ENCODE measurements around the gene OR2M2.

The OR2M2 gene

GRCh38 chr1:248152056-248152827 lies 22.4 kb upstream of the OR2M2 start:
- ChIA-PET CTCF (interaction anchor here (1.1 to 1.3 kb wide), 2 partner anchors 10 to 38 kb away, joined by 3 to 4 read pairs; no protein-coding TSS in a partner anchor), POLR2A (no interaction called here)
- peak; percentile 7 for TF ChIP-seq CTCF (IDR thresholded peaks at IDR 0.05; ENCODE audit: control extremely low read depth, extremely low read depth, low read depth, missing control alignments)
- no peak for DNase-seq (ENCODE audit: extremely low spot score)

GRCh38 chr1:248155927-248156326 lies 18.7 kb upstream of the OR2M2 start:
- ChIA-PET POLR2A (no interaction called here), CTCF (interaction anchor here (0.7 to 1.3 kb wide), 2 partner anchors 61 to 73 kb away, joined by 4 read pairs; partner anchors contain the start of gene OR2L13)
- TF ChIP-seq CTCF (IDR thresholded peaks at IDR 0.05; ENCODE audit: control extremely low read depth, extremely low read depth, low read depth, missing control alignments): no peak
- DNase-seq (ENCODE audit: extremely low spot score): no peak

GRCh38 chr1:248158758-248159157 lies 15.9 kb upstream of the OR2M2 start:
- TF ChIP-seq CTCF (IDR thresholded peaks at IDR 0.05; ENCODE audit: control extremely low read depth, extremely low read depth, low read depth, missing control alignments): no peak
- CTCF ChIA-PET: no interaction called here
- no peak for DNase-seq (ENCODE audit: extremely low spot score)
- POLR2A ChIA-PET: no interaction called here

GRCh38 chr1:248164031-248164430 lies 10.6 kb upstream of the OR2M2 start:
- ChIA-PET CTCF (no interaction called here), POLR2A (no interaction called here)
- no peak for TF ChIP-seq CTCF (IDR thresholded peaks at IDR 0.05; ENCODE audit: control extremely low read depth, extremely low read depth, low read depth, missing control alignments)
- DNase-seq (ENCODE audit: extremely low spot score): no peak

GRCh38 chr1:248165186-248165585 lies 9.4 kb upstream of the OR2M2 start:
- ChIA-PET POLR2A (no interaction called here), CTCF (no interaction called here)
- TF ChIP-seq CTCF (IDR thresholded peaks at IDR 0.05; ENCODE audit: control extremely low read depth, extremely low read depth, low read depth, missing control alignments): no peak
- DNase-seq (ENCODE audit: extremely low spot score): no peak

- ChIA-PET CTCF (no interaction called here), POLR2A (no interaction called here)
- no peak for TF ChIP-seq CTCF (IDR thresholded peaks at IDR 0.05; ENCODE audit: control extremely low read depth, extremely low read depth, low read depth, missing control alignments)
- DNase-seq (ENCODE audit: extremely low spot score): no peak
These were observed 9.4 kb downstream of the OR2M2 start for GRCh38 chr1:248183996-248184395.
